SK-N-SH treated with all-trans-retinoic acid at 6 μM for 48 hours (cell line): ENCODE results near the gene ZFP91.

Experiments used
- ARNTL ChIP-seq: fragments of 450-650 bp; formaldehyde crosslinking; IDR thresholded peaks from 2 replicates; pipeline ENCODE4 v1.5.0; 2020; ENCODE audit warnings: low read depth, mild to moderate bottlenecking, moderate library complexity, borderline replicate concordance
- OSR1 ChIP-seq: fragments of 250-450 bp; sonication (Bioruptor Pico); IDR thresholded peaks from 2 replicates; pipeline ENCODE4 v1.8.0; 2022; ENCODE audit warnings: moderate library complexity, mild to moderate bottlenecking, inconsistent platforms
- POU6F1 ChIP-seq: fragments of 250-450 bp; sonication (Bioruptor Pico); IDR thresholded peaks from 2 replicates; pipeline ENCODE4 v1.8.0; 2021; ENCODE audit warnings: low read depth, mild to moderate bottlenecking, moderate library complexity, borderline replicate concordance
- SNAI2 ChIP-seq: fragments of 250-450 bp; sonication (Bioruptor Pico); IDR thresholded peaks from 2 replicates; pipeline ENCODE4 v1.5.0; 2020; ENCODE audit warnings: mild to moderate bottlenecking, moderate library complexity
- TCF4 ChIP-seq: fragments of 250-450 bp; sonication (Bioruptor Pico); IDR thresholded peaks from 2 replicates; pipeline ENCODE4 v1.8.0; 2021; ENCODE audit warnings: mild to moderate bottlenecking, moderate library complexity, borderline replicate concordance
- TOX ChIP-seq: fragments of 250-450 bp; sonication (Bioruptor Pico); IDR thresholded peaks from 2 replicates; pipeline ENCODE4 v1.8.0; 2021; ENCODE audit warnings: mild to moderate bottlenecking, moderate library complexity, borderline replicate concordance
- ZC3H10 ChIP-seq: fragments of 250-450 bp; sonication (Bioruptor Pico); IDR thresholded peaks from 2 replicates; pipeline ENCODE4 v1.5.1; 2021; ENCODE audit warnings: mild to moderate bottlenecking, moderate library complexity
- ZFP3 ChIP-seq: fragments of 250-450 bp; sonication (Bioruptor Pico); IDR thresholded peaks from 2 replicates; pipeline ENCODE4 v1.5.0; 2020; ENCODE audit warnings: mild to moderate bottlenecking, moderate library complexity
- ZFP30 ChIP-seq: fragments of 450-650 bp; formaldehyde crosslinking; IDR thresholded peaks from 2 replicates; pipeline ENCODE4 v1.5.0; 2022; ENCODE audit warnings: mild to moderate bottlenecking, moderate library complexity
- ZNF565 ChIP-seq: fragments of 450-650 bp; formaldehyde crosslinking; conservative IDR thresholded peaks from 2 replicates; pipeline ENCODE4 v1.5.0; 2020; ENCODE audit warnings: low read depth, mild to moderate bottlenecking, moderate library complexity
- ZNF70 ChIP-seq: fragments of 450-650 bp; formaldehyde crosslinking; IDR thresholded peaks from 2 replicates; pipeline ENCODE4 v1.5.0; 2020; ENCODE audit warnings: mild to moderate bottlenecking, moderate library complexity
- TF ChIP-seq, protein P1 (sequence below): fragments of 250-450 bp; sonication (Bioruptor Pico); IDR thresholded peaks from 2 replicates; pipeline ENCODE4 v1.8.0; 2020; ENCODE audit warnings: mild to moderate bottlenecking, moderate library complexity, borderline replicate concordance
- TF ChIP-seq, protein P2 (sequence below): fragments of 250-450 bp; sonication (Bioruptor Pico); IDR thresholded peaks from 2 replicates; pipeline ENCODE4 v1.5.1; 2020; ENCODE audit warnings: low read depth, mild to moderate bottlenecking, moderate library complexity

GRCh38 chr11:58562375-58562800 is 16.5 kb upstream of the ZFP91 start:
- TF ChIP-seq TCF4 (CRISPR knock-in tag), result no peak
- TF ChIP-seq ARNTL (CRISPR knock-in tag), result no peak
- TF ChIP-seq ZC3H10 (CRISPR knock-in tag), result no peak
- TF ChIP-seq, protein P1, sequence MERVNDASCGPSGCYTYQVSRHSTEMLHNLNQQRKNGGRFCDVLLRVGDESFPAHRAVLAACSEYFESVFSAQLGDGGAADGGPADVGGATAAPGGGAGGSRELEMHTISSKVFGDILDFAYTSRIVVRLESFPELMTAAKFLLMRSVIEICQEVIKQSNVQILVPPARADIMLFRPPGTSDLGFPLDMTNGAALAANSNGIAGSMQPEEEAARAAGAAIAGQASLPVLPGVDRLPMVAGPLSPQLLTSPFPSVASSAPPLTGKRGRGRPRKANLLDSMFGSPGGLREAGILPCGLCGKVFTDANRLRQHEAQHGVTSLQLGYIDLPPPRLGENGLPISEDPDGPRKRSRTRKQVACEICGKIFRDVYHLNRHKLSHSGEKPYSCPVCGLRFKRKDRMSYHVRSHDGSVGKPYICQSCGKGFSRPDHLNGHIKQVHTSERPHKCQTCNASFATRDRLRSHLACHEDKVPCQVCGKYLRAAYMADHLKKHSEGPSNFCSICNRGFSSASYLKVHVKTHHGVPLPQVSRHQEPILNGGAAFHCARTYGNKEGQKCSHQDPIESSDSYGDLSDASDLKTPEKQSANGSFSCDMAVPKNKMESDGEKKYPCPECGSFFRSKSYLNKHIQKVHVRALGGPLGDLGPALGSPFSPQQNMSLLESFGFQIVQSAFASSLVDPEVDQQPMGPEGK (CRISPR knock-in tag), result no peak
- no peak for TF ChIP-seq ZFP3 (CRISPR knock-in tag)
- TF ChIP-seq SNAI2 (CRISPR knock-in tag), result no peak
- TF ChIP-seq, protein P2, sequence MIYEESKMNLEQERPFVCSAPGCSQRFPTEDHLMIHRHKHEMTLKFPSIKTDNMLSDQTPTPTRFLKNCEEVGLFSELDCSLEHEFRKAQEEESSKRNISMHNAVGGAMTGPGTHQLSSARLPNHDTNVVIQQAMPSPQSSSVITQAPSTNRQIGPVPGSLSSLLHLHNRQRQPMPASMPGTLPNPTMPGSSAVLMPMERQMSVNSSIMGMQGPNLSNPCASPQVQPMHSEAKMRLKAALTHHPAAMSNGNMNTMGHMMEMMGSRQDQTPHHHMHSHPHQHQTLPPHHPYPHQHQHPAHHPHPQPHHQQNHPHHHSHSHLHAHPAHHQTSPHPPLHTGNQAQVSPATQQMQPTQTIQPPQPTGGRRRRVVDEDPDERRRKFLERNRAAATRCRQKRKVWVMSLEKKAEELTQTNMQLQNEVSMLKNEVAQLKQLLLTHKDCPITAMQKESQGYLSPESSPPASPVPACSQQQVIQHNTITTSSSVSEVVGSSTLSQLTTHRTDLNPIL (CRISPR knock-in tag), result no peak
- TF ChIP-seq ZNF70, result no peak
- no peak for TF ChIP-seq OSR1 (CRISPR knock-in tag)
- TF ChIP-seq POU6F1, result no peak
- TF ChIP-seq TOX (CRISPR knock-in tag), result no peak
- no peak for TF ChIP-seq ZNF565
- no peak for TF ChIP-seq ZFP30
